Measurements from ENCODE around the gene PYGM. TPM values are rescaled to one million over a fixed set of nuclear protein-coding genes. Genes with fewer than 3 reads are reported as not detected.

The PYGM gene
- 0.68 and 4.0 TPM in 2 replicates for total RNA-seq (ENCODE audit: low replicate concordance)

GRCh38 chr11:64759722-64760719 is at the start of gene PYGM:
Gene PYGM (minus strand): TSS chr11:64759974. CDS start chr11:64759898, 76 bp downstream.

DNA sequence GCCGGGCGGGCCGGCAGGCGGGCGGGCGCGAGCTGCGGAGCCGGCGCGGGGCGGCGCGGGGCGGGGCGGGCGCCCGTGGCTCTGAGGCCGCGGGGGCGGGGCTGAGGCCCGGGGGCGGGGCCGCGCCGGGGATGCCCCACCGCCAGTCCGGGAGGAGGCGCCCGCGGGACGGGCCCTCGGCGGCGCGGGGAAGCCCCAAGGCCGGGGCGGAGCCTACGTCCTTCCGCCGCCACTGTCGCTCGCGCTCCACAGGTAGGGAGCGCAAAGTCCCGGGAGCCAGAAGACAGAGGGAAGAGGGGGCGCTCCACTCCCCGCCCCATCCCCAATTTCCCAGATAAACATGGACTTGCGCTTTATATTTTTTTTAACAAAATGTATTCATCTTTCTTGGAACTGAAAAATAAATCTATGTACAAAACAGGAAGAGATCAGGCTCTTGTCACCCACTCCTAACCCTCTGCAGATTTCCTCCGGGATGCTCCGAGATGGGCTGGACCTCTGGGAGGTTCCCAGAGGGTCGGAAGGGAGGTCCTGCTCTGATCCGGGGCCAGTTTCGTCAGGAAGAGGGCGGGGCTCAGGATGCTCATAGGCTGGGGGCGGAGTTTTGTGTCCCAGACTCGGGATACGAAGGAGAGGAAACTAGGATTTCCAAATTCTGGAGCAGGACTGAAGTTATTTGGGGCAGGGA is 43.5 kb upstream of the PYGM start, which contains the start of gene MAP4K2:
MAP4K2 (minus strand) TSS at position 57 of the 688 bp plus-strand sequence. CDS start 65 bp downstream, outside the sequence.

GRCh38 chr11:64778473-64779298 is 18.9 kb upstream of the PYGM start, which contains the start of gene SF1:
Gene SF1 (minus strand): TSS chr11:64778542. CDS start chr11:64778392, 150 bp downstream.

DNA sequence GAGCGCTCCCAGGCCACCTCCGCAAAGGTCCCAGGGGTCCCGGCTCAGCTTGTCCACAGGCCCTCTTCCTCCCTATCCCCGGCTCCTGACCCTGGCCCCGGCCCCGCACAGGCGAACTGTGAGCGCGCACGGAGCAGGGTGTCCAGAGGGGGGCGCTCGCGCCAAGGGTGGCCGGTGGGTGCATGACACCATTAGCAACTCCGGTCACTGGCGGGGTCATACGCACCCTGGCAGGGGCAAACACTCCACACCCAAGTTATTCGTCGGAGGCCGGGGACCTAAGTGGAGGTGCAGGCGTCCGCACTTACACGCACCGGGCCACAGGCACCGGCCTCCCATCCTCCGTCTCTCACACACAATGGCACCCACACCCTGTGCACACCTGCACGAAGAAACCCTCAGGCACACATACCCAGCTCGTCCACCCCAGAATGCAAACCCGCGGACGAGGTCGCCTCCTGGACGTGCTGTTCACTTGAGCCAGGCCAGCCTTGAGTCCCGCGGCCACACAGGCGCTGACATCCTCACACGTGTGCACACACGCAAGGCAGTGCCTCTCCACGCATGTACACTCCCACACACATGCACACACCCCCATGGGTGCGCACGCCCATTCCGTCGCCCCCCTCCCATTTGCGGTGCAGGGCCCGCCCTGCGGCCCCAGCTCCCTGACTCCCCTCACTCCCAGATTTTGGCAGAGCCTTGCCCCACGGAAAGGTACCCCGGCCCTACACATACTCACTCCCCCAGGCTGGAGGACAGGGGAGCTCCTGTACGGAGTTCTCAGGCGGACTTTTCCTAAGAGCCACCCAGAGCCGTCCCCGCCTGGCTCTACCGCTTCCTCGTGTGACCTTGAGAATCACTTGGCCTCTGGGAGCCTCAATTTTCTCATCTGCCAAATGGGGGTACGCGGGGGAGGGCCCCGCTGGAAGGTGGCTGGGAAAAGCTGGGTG is 15.9 kb downstream of the PYGM start, which contains the start of gene RASGRP2:
RASGRP2 (minus strand) TSS at position 552 of the 953 bp plus-strand sequence. CDS start 1,276 bp downstream, outside the sequence.

GRCh38 chr11:64723117-64723906 is 36.5 kb downstream of the PYGM start, which contains the start of gene NRXN2:
Gene NRXN2 (minus strand): TSS chr11:64723197. CDS start chr11:64713699, 9,498 bp downstream.

Other genes with a start within 250 kb of the PYGM start
- not detected in 2 replicates for gene SLC22A11, start 204.0 kb downstream of the PYGM start, total RNA-seq (ENCODE audit: low replicate concordance)
- gene SLC22A12, start 168.8 kb downstream of the PYGM start, total RNA-seq (ENCODE audit: low replicate concordance) = not detected in 2 replicates
- gene NRXN2, start 36.8 kb downstream of the PYGM start, total RNA-seq (ENCODE audit: low replicate concordance) = 6.6 and 29.0 TPM in 2 replicates
- gene RASGRP2, start 15.8 kb downstream of the PYGM start, total RNA-seq (ENCODE audit: low replicate concordance) = 0.23 and 0.59 TPM in 2 replicates
- gene SF1, start 18.6 kb upstream of the PYGM start, total RNA-seq (ENCODE audit: low replicate concordance) = 47.5 and 50.9 TPM in 2 replicates
- gene MAP4K2, start 43.2 kb upstream of the PYGM start, total RNA-seq (ENCODE audit: low replicate concordance) = 4.7 and 7.2 TPM in 2 replicates
- gene MEN1, start 50.6 kb upstream of the PYGM start, total RNA-seq (ENCODE audit: low replicate concordance) = 11.1 and 11.3 TPM in 2 replicates
- under 0.01 and 0.08 TPM in 2 replicates for gene CDC42BPG, start 84.7 kb upstream of the PYGM start, total RNA-seq (ENCODE audit: low replicate concordance)
- gene EHD1, start 118.6 kb upstream of the PYGM start, total RNA-seq (ENCODE audit: low replicate concordance) = 71.9 and 97.1 TPM in 2 replicates
- gene ATG2A, start 157.2 kb upstream of the PYGM start, total RNA-seq (ENCODE audit: low replicate concordance) = 5.6 and 9.2 TPM in 2 replicates
- gene PPP2R5B, start 164.7 kb upstream of the PYGM start, total RNA-seq (ENCODE audit: low replicate concordance) = 4.3 and 8.9 TPM in 2 replicates
- gene GPHA2, start 175.9 kb upstream of the PYGM start, total RNA-seq (ENCODE audit: low replicate concordance) = not detected in 2 replicates
- not detected in 2 replicates for gene MAJIN, start 212.1 kb upstream of the PYGM start, total RNA-seq (ENCODE audit: low replicate concordance)
- gene BATF2, start 237.0 kb upstream of the PYGM start, total RNA-seq (ENCODE audit: low replicate concordance) = 0.15 TPM in 1 of 2 replicates, not detected in the other

All from smooth muscle cell of the coronary artery (primary cell).